Prostate gland (tissue), 2 donors: ENCODE measurements around the gene IRX2. TPM values are rescaled to one million over a fixed set of nuclear protein-coding genes. Genes with fewer than 3 reads are reported as not detected.

ENCODE experiments used
- DNase-seq: peaks from one replicate; pipeline ENCODE4 v3.0.0-alpha.2; 2019; ENCODE audit warnings: low spot score
- H3K27ac ChIP-seq, 2 donors: fragments of 200-600 bp; sonication (generic); 2 replicates each; pipeline ENCODE4 v1.5.1; 2017 to 2019
- H3K27me3 ChIP-seq: fragments of 200-600 bp; sonication (generic); replicated peaks from 2 replicates; pipeline ENCODE4 v1.5.1; 2019; ENCODE audit not compliant: insufficient read depth
- H3K36me3 ChIP-seq, 2 donors: fragments of 200-600 bp; sonication (generic); 1 replicate in 1 of 2; 2 replicates in 1 of 2; pipeline versions ENCODE4 v1.5.1 to v1.8.1; 2017 to 2019
- H3K4me1 ChIP-seq: fragments of 200-600 bp; sonication (generic); replicated peaks from 2 replicates; pipeline ENCODE4 v1.5.1; 2019
- H3K4me3 ChIP-seq, 2 donors: fragments of 200-600 bp; sonication (generic); 2 replicates each; pipeline ENCODE4 v1.5.1; 2017 to 2019
- H3K9me3 ChIP-seq: fragments of 200-600 bp; sonication (generic); 2 replicates; pipeline ENCODE4 v1.5.1; 2017
- CTCF ChIP-seq, 4 experiments: fragments of 200-600 bp in 2 of 4; fragments of 450-650 bp in 2 of 4; sonication (generic) in 2 of 4; IDR thresholded peaks; 1 replicate in 3 of 4; 2 replicates in 1 of 4; pipeline ENCODE4 v1.5.1; 2016 to 2019; ENCODE audit warnings: antibody characterized with exemption in 4 of 4, mild to moderate bottlenecking in 2 of 4, moderate library complexity in 2 of 4
- POLR2A ChIP-seq: fragments of 450-650 bp; IDR thresholded peaks from one replicate; pipeline ENCODE4 v1.6.1; 2016; ENCODE audit warnings: antibody characterized with exemption, mild to moderate bottlenecking
- POLR2AphosphoS5 ChIP-seq: sonication (generic); formaldehyde crosslinking; IDR thresholded peaks from one replicate; pipeline ENCODE4 v1.6.1; 2017; ENCODE audit warnings: antibody characterized with exemption
- WGBS: methylation state at CpG from one replicate; pipeline ENCODE4 v1.1.5; 2018; 5-methylcytosine and 5-hydroxymethylcytosine counted together
- intact Hi-C: fragments of 100-400 bp; cut with DNase I; formaldehyde crosslinking; loops from one replicate; pipeline ENCODE4 v1.14.2; 2022
- total RNA-seq, 2 donors: library from RNA; depleted of rRNA; stranded (reverse); fragments of >200 nt; gene quantifications; one replicate each; pipeline ENCODE4 v1.1.0, GENCODE V29; 2016

IRX2 gene
- total RNA-seq, 2 donors from 2014 or later, result 10.2 to 20.6 TPM

- no peak for TF ChIP-seq POLR2A
Measured at GRCh38 chr5:2699686-2700085, 51.8 kb downstream of the IRX2 start.

GRCh38 chr5:2699231-2699630 lies 52.2 kb downstream of the IRX2 start:
- Histone ChIP-seq H3K36me3 (no peaks in the 10 kb centered on the region), H3K4me1 (no peaks in the 10 kb centered on the region), H3K9me3 (no peaks in the 10 kb centered on the region), H3K4me3 (no peak overlapping the region), H3K27ac (no peak overlapping the region), H3K27me3 (no peaks in the 10 kb centered on the region)
- no peak for DNase-seq
- WGBS, result 91% methylated on average over 8 of the region's 8 CpGs
- TF ChIP-seq POLR2AphosphoS5 (no peak), CTCF (IDR thresholded peaks at IDR 0.05) (no peak), POLR2A (no peak)
- intact Hi-C loops, result no loop called here

More at GRCh38 chr5:2699686-2700085, 51.8 kb downstream of the IRX2 start:
- Histone ChIP-seq H3K36me3 (no peaks in the 10 kb centered on the region), H3K4me3 (no peak overlapping the region), H3K4me1 (no peaks in the 10 kb centered on the region), H3K27ac (no peak overlapping the region), H3K9me3 (no peaks in the 10 kb centered on the region), H3K27me3 (no peaks in the 10 kb centered on the region)
- no peak for DNase-seq
- intact Hi-C loops, result no loop called here
- 85% methylated on average over 17 of the region's 17 CpGs for WGBS

GRCh38 chr5:2698581-2698980 lies 52.9 kb downstream of the IRX2 start:
- WGBS, result 86% methylated on average over 13 of the region's 13 CpGs

GRCh38 chr5:2697446-2698200 lies 53.9 kb downstream of the IRX2 start:
- H3K4me3 ChIP-seq, result no peak overlapping the region
- no peak for DNase-seq
- H3K4me1 ChIP-seq, result no peaks in the 10 kb centered on the region
- H3K27ac ChIP-seq, result no peak overlapping the region
- no peaks in the 10 kb centered on the region for H3K36me3 ChIP-seq
- TF ChIP-seq CTCF (IDR thresholded peaks at IDR 0.05) (no peak), POLR2A (no peak), POLR2AphosphoS5 (no peak)
- H3K27me3 ChIP-seq, result no peaks in the 10 kb centered on the region
- intact Hi-C loops, result no loop called here
- 86% methylated on average over 23 of the region's 23 CpGs for WGBS
- no peaks in the 10 kb centered on the region for H3K9me3 ChIP-seq

More at GRCh38 chr5:2698581-2698980, 52.9 kb downstream of the IRX2 start:
- no peak for DNase-seq
- Histone ChIP-seq H3K9me3 (no peaks in the 10 kb centered on the region), H3K4me1 (no peaks in the 10 kb centered on the region), H3K27me3 (no peaks in the 10 kb centered on the region), H3K27ac (no peak overlapping the region), H3K4me3 (no peak overlapping the region), H3K36me3 (no peaks in the 10 kb centered on the region)
- no peak for TF ChIP-seq CTCF (IDR thresholded peaks at IDR 0.05)
- no peak for TF ChIP-seq POLR2AphosphoS5
- TF ChIP-seq POLR2A, result no peak
- intact Hi-C loops, result no loop called here

GRCh38 chr5:2697041-2697440 lies 54.4 kb downstream of the IRX2 start:
- no peak overlapping the region for H3K4me3 ChIP-seq
- no peak for DNase-seq
- WGBS, result 93% methylated on average over 9 of the region's 9 CpGs
- intact Hi-C loops, result no loop called here
- no peaks in the 10 kb centered on the region for H3K27me3 ChIP-seq
- H3K4me1 ChIP-seq, result no peaks in the 10 kb centered on the region
- no peaks in the 10 kb centered on the region for H3K36me3 ChIP-seq
- H3K9me3 ChIP-seq, result no peaks in the 10 kb centered on the region
- H3K27ac ChIP-seq, result no peak overlapping the region
- TF ChIP-seq POLR2AphosphoS5 (no peak), CTCF (IDR thresholded peaks at IDR 0.05) (no peak), POLR2A (no peak)
